ENCODE data around the gene KCNT1.

Gene KCNT1

GRCh38 chr9:135827866-135828580 is 126.0 kb downstream of the KCNT1 start:
- H3K9me3 Mint-ChIP-seq = peaks cover 8% of the 10 kb centered on the region
- ATAC-seq (no peak), DNase-seq (no peak)
- no peak overlapping the region for H3K27ac Mint-ChIP-seq
- no peaks in the 10 kb centered on the region for H3K27me3 Mint-ChIP-seq
- H3K4me3 Mint-ChIP-seq = no peak overlapping the region
- peaks cover 11% of the 10 kb centered on the region for H3K4me1 Mint-ChIP-seq
- peaks cover 30% of the 10 kb centered on the region for H3K36me3 Mint-ChIP-seq (ENCODE audit: low read depth)

- peak overlapping the region; percentile 0 for H3K27ac Mint-ChIP-seq
- H3K36me3 Mint-ChIP-seq (ENCODE audit: low read depth) = peaks cover 30% of the 10 kb centered on the region
- no peak for DNase-seq
- ATAC-seq = no peak
- H3K4me1 Mint-ChIP-seq = peaks cover 11% of the 10 kb centered on the region
- H3K27me3 Mint-ChIP-seq = no peaks in the 10 kb centered on the region
- H3K9me3 Mint-ChIP-seq = peaks cover 8% of the 10 kb centered on the region
- H3K4me3 Mint-ChIP-seq = no peak overlapping the region
Measured at GRCh38 chr9:135828656-135829055, 126.7 kb downstream of the KCNT1 start.

GRCh38 chr9:135830496-135830895 is 128.5 kb downstream of the KCNT1 start:
- Mint-ChIP-seq H3K4me3 (no peak overlapping the region), H3K9me3 (peaks cover 8% of the 10 kb centered on the region), H3K36me3 (ENCODE audit: low read depth) (peaks cover 28% of the 10 kb centered on the region), H3K4me1 (peaks cover 4% of the 10 kb centered on the region), H3K27me3 (no peaks in the 10 kb centered on the region), H3K27ac (no peak overlapping the region)
- DNase-seq (no peak), ATAC-seq (no peak)

GRCh38 chr9:135833864-135834263 is 131.9 kb downstream of the KCNT1 start:
- Mint-ChIP-seq H3K4me1 (no peaks in the 10 kb centered on the region), H3K27ac (no peak overlapping the region), H3K4me3 (no peak overlapping the region), H3K27me3 (no peaks in the 10 kb centered on the region), H3K9me3 (peaks cover 4% of the 10 kb centered on the region), H3K36me3 (ENCODE audit: low read depth) (peaks cover 18% of the 10 kb centered on the region)
- DNase-seq = no peak
- ATAC-seq = no peak

GRCh38 chr9:135835131-135835530 is 133.1 kb downstream of the KCNT1 start:
- H3K27ac Mint-ChIP-seq = no peak overlapping the region
- no peaks in the 10 kb centered on the region for H3K4me1 Mint-ChIP-seq
- no peak overlapping the region for H3K4me3 Mint-ChIP-seq
- no peak for ATAC-seq
- no peaks in the 10 kb centered on the region for H3K9me3 Mint-ChIP-seq
- no peak for DNase-seq
- no peaks in the 10 kb centered on the region for H3K27me3 Mint-ChIP-seq
- peaks cover 11% of the 10 kb centered on the region for H3K36me3 Mint-ChIP-seq (ENCODE audit: low read depth)

GRCh38 chr9:135839516-135839915 is 137.5 kb downstream of the KCNT1 start:
- H3K36me3 Mint-ChIP-seq (ENCODE audit: low read depth) = peaks cover 11% of the 10 kb centered on the region
- H3K4me3 Mint-ChIP-seq = no peak overlapping the region
- H3K27me3 Mint-ChIP-seq = no peaks in the 10 kb centered on the region
- H3K9me3 Mint-ChIP-seq = peaks cover 7% of the 10 kb centered on the region
- peaks cover 8% of the 10 kb centered on the region for H3K4me1 Mint-ChIP-seq
- DNase-seq (no peak), ATAC-seq (no peak)
- no peak overlapping the region for H3K27ac Mint-ChIP-seq

- H3K4me3 Mint-ChIP-seq = no peak overlapping the region
- H3K4me1 Mint-ChIP-seq = peaks cover 8% of the 10 kb centered on the region
- H3K27ac Mint-ChIP-seq = no peak overlapping the region
- peaks cover 17% of the 10 kb centered on the region for H3K36me3 Mint-ChIP-seq (ENCODE audit: low read depth)
- DNase-seq = no peak
- ATAC-seq = no peak
- no peaks in the 10 kb centered on the region for H3K27me3 Mint-ChIP-seq
- H3K9me3 Mint-ChIP-seq = peaks cover 11% of the 10 kb centered on the region
Measured at GRCh38 chr9:135840107-135840506, 138.1 kb downstream of the KCNT1 start.

- Mint-ChIP-seq H3K4me3 (no peak overlapping the region), H3K9me3 (peaks cover 14% of the 10 kb centered on the region), H3K27ac (no peak overlapping the region), H3K27me3 (no peaks in the 10 kb centered on the region), H3K36me3 (ENCODE audit: low read depth) (peaks cover 21% of the 10 kb centered on the region), H3K4me1 (peaks cover 8% of the 10 kb centered on the region)
- DNase-seq (no peak), ATAC-seq (no peak)
Measured at GRCh38 chr9:135840539-135840938, 138.6 kb downstream of the KCNT1 start.

All from activated naive CD8-positive, alpha-beta T cell treated with anti-CD3 and anti-CD28 coated beads, Interleukin-2, amount 50 U/mL, for 24 hours (primary cell).